Globus pallidus (tissue), 1 donor: ENCODE measurements around the gene ATG16L2.
A peak's percentile ranks its signal among the peaks of the same experiment; 100 is the strongest.
"Not testable (repeated sequence)": the region's sequence is repeated elsewhere in the genome, so short reads cannot be mapped to it uniquely, and the experiment has no call there.

Source experiments
- DNase-seq: peaks from one replicate; pipeline ENCODE4 v3.0.0-alpha.2; 2015; ENCODE audit warnings: low spot score

Gene ATG16L2

GRCh38 chr11:72779495-72780128 is 34.6 kb upstream of the ATG16L2 start:
- DNase-seq, result no peak

- no peak for DNase-seq
These were observed 33.7 kb upstream of the ATG16L2 start for GRCh38 chr11:72780296-72781062.

- no peak for DNase-seq
These were observed 33.2 kb upstream of the ATG16L2 start for GRCh38 chr11:72781063-72781312.

GRCh38 chr11:72781313-72782080 is 32.7 kb upstream of the ATG16L2 start:
- no peak for DNase-seq

DNA sequence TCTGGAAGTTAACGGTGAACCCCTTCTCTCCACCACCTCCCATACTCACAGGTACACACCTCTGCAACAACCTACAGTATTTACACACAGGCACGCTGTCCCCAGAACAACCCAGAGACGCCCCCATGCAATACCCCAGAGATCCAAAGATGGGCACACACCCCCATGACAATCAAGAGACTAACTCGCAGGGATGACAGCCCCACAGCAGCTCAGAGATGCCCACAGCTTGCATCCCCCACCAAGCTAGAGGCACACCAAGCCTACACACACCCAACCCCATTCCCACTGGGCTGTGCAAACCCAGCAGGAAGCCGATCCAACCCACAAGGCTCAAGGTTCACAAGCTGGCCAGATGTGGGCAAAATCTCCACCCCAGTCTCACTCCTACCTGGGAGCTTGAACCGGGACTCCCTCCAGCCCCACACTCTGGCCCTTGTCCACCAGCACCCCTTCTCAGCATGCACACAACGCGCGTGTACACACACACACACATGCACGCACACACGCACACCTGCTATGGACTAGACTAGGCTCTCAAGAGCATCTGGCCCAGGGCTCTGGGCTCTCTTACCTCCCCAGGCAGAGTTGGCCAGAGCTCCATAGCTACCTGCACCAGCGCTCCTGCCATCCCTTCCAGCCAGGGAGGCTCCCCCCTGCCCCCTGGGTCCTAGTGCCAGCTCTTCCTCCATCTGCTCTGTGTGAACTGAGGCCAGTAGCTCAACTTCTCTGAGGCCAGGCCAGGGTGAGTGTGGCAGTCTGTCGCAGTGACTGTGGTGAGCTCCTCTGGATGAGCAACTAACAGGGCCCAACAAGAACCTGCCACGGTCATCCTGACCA is 31.9 kb upstream of the ATG16L2 start:
- no peak for DNase-seq

GRCh38 chr11:72783144-72783905 is 30.9 kb upstream of the ATG16L2 start:
- DNase-seq, result no peak

- DNase-seq, result no peak
These were observed 29.5 kb upstream of the ATG16L2 start for GRCh38 chr11:72784662-72785061.

DNA sequence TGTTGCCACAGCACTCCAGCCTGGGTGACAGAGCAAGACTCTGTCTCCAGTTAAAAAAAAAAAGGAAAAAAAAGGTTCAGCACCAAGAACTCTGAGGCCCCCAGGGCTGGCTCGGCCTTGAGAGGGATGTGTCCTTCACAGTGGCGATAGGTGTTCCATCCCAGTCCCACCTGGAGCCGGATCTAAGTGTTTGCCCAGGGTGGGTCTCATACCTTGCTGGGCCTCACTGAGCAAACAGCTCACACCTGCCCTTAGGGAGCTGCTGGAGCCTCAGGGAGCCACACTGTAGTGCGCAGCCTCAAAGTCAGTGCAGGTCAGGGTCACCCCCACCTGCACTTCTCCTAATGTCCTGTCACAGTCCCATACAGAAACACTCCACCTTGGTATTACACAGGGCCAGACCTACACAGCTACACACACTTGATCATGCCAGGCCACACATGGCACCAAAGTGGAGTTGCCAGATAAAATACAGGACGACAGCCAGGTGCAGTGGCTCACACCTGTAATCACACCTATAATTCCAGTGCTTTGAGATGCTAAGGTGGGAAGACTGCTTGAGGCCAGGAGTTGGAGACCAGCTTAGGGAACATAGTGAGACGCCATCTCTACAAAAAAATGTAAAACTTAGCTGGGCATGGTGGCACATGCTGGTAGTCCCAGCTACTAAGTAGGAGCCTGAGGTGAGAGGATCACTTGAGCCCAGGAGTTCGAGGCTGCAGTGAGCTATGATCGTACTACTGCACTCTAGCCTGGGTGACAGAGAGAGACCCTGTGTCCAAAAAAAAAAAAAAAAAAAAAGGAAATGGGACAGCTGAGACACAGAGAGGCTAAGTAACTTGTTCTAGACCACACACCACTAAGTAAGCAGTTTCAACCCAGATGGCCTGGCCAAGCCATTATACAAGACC is 27.7 kb upstream of the ATG16L2 start:
- no peak for DNase-seq

DNA sequence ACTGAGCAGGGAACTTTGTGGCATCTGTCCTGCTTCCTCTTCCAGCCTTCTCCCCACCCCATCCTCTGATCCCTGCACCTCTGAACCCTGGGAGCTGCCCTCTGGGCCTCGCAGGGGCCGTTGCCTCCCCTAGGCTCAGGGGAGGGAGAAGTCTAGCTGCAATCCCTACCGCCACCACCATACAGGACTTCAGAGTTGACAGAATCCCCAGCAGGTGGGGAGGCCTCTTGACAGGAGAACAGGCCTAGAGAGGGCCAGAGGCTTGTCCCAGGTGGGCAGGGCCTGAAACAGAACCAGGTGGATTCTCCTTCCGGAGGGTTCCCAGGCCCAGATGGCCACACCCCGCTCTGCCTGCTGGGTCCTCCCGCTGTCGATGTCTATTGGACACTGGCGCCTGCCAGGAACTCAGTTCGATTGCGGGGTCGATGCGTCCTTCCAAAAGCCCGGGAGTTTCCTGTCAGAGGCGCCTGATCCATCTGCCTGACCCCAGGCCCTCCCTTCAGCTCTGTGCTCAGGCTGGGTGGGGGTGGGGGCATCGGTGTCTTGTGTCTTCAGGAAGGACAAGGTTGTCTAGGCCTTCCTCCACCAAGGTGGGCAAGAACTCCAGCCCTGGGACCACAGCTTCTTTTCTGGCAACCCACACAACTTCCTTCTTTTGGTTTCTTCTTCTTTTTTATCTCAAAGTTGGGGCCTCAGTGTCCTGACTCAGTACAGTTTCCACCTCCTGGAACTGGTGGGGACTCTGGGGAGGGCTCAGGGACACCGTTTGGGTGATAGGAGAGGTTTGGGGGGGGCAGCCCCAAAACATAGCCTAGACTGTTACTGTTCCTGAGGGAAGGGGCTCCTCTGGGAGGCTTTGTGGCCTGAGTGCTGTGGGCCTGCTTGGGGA is 26.8 kb upstream of the ATG16L2 start:
- DNase-seq, result no peak

DNA sequence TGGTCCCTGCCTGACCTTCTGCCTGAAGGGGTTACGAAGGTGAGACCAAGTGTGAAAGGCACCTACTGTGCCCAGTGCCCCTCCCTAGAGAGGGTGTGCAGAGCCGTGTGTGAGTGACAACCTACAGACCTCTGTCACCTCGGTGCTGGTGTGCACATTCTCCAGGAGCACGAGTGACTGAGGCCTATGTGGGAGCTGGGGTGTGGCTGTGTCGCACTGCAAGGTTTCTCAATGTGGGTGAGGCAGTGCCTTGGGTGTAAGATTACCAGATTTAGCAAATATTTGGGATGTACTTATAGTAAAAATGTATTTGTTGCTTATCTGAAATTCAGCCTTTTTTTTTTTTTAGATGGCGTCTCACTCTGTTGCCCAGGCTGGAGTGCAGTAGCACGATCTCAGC is 26.0 kb upstream of the ATG16L2 start:
- no peak for DNase-seq

DNA sequence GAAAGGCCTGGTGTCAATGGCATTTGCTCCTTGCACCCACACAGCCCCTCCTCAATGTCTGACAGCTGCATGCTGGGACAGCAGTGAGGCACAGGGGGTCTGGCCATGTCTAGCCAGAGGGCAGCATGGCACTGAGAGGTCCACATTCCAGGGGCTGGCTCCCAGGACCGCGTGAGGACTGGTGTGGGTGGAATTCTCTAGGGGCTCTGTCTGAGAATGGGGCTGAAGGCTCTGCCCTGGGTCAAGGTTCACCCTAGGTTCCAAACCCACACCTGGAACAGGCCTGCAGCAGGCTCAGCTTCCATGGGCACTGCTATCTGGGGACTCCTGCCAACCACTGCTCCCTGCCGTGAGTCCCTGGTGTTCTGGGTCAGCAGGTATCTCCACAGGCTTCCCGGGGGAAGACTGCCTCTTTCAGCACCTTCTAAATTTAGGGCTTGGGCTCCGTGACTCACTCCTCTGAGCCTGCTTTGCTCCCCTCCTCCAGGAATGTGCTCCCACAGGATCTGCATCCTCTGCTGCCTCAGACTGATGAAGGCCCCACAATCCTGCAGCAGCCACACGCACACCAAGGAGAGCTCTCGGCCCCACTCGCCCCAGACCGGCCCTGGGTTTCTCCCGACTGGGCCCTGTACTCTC is 24.6 kb upstream of the ATG16L2 start:
- DNase-seq, result no peak

DNA sequence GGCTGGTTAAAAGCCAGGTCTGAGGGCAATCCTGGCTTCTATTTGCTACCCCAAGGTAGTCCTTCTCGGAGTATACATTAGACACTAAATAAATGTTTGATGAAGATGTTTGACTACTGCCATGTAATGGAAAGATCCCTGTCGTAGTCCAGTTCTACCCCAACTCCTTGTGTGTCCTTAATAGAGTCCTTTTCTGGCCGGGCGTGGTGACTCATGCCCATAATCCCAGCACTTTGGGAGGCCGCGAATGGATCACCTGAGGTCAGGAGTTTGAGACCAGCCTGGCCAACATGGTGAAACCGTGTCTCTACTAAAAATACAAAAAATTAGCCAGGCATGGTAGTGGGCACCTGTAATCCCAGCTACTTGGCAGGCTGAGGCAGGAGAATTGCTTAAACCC is 23.0 kb upstream of the ATG16L2 start:
- DNase-seq, result not testable (repeated sequence)

DNA sequence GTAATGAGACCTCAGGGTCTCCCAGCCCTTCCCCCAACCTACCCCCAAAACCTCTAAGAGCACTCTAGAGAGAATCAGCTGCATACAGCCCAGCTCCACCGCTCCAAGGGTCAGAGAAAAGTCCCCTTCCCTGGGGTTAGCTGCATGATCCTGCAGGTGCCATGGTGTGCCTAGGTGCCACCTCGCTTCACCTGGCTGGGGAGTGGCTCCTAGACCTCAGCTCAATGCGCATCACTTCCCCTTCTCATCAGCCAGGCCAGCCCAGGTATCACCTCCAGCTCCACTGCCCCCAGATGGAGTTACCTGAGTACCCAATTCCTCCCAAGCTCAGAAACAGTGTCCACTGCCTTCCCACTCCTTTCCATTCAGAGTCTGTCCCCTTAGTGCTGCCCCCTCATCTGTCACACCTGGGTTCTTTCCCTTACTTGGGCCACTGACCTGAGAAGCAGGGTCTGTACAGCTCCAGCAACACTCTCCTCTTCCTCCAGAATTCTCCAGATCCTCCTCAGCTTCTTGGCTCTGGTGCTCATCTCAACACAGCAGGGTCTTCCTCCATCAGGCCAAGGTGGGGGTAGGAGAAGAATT is 21.7 kb upstream of the ATG16L2 start:
- DNase-seq, result no peak

GRCh38 chr11:72793076-72793424 is 21.2 kb upstream of the ATG16L2 start:
- no peak for DNase-seq

DNA sequence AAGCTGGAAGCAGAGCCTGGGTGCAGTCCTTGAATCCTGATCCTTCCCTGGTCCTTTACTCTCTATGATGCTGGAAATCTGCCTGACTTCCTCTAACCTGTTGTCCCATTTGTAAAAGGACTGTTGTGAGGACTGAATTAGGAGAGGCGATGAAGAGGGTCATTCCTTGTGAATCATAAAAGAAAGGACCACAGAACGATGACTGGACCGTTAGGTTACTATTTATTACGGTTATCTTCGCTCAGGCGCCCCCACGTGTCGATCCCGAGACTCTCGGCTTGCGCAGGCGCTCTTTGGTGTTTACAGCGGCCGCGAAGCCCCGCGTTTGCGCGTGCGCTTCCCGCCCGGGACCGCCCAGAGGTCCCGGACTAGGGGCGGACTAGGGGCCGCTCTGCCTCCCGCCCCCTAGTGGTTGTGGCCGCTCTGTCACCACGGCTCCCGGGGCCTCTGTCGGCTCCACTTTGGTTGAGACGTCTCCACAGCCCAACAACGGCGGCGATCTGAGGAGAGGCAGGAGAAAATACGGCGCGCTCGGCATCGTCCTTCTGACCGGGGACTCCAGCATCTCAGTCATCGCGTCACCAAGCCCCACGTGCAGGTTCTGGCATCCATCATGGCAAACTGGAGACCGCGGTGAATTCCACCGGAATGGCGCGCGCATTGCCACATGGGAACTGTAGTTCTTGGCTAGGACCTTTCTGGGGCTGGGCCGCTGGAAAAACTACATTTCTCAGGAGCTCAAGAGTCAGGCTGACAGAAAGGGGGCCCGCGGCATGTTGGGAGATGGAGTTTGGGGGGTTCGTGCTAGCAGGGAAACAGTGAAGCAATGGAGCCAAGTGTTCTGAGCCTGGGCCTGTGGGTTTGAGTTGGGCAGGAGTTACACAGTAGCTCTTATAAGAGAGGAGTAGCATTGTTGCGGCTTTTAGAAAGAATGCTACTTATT is 20.5 kb upstream of the ATG16L2 start, which contains the start of gene STARD10:
STARD10 (minus strand) TSS at position 623 of the 943 bp plus-strand sequence. CDS start 12,866 bp downstream, outside the sequence.
- peak; percentile 98 for DNase-seq

GRCh38 chr11:72798361-72798760 is 15.8 kb upstream of the ATG16L2 start:
- no peak for DNase-seq

GRCh38 chr11:72799441-72799840 is 14.8 kb upstream of the ATG16L2 start:
- DNase-seq, result no peak
